ENCODE data around the gene USP49. TPM values are rescaled to one million over a fixed set of nuclear protein-coding genes. Genes with fewer than 3 reads are reported as not detected.

The USP49 gene
- total RNA-seq, 4 donors from 2014 or later, result 2.9 to 17.1 (median 4.1) TPM

DNA sequence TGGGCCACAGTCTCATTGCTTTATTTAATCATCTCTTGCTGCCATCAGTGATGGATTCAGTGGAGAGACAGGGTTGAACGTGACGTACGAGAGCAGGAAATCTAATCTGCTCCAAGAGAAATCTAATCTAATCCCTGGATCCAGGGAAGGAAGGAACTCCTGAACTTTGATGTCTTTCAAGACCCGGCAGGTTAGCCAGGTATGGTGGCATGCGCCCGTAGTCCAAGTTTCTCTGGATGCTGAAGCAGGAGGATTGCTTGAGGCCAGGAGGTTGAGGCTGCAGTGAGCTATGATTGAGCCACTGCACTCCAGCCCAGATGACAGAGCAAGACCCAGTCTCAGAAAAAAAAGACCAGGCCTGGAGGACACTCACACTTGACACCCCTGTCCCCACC is 136.5 kb downstream of the USP49 start:
- TF ChIP-seq POLR2A (IDR thresholded peaks at IDR 0.05) (no peak), EP300 (IDR thresholded peaks at IDR 0.05) (no peak), POLR2AphosphoS5 (IDR thresholded peaks at IDR 0.05) (no peak)
- TF ChIP-seq, protein P1, sequence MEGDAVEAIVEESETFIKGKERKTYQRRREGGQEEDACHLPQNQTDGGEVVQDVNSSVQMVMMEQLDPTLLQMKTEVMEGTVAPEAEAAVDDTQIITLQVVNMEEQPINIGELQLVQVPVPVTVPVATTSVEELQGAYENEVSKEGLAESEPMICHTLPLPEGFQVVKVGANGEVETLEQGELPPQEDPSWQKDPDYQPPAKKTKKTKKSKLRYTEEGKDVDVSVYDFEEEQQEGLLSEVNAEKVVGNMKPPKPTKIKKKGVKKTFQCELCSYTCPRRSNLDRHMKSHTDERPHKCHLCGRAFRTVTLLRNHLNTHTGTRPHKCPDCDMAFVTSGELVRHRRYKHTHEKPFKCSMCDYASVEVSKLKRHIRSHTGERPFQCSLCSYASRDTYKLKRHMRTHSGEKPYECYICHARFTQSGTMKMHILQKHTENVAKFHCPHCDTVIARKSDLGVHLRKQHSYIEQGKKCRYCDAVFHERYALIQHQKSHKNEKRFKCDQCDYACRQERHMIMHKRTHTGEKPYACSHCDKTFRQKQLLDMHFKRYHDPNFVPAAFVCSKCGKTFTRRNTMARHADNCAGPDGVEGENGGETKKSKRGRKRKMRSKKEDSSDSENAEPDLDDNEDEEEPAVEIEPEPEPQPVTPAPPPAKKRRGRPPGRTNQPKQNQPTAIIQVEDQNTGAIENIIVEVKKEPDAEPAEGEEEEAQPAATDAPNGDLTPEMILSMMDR (IDR thresholded peaks at IDR 0.05), result no peak
- no peaks in the 10 kb centered on the region for H3K36me3 ChIP-seq
- no peaks in the 10 kb centered on the region for H3K4me1 ChIP-seq
- WGBS, result 95% methylated on average over 6 of the region's 6 CpGs
- H3K27ac ChIP-seq, result no peak overlapping the region
- no peak for DNase-seq (ENCODE audit: low spot score in 2 of 2)
- peaks cover 4% of the 10 kb centered on the region for H3K27me3 ChIP-seq
- H3K4me3 ChIP-seq, result no peak overlapping the region
- H3K9me3 ChIP-seq, result no peaks in the 10 kb centered on the region

DNA sequence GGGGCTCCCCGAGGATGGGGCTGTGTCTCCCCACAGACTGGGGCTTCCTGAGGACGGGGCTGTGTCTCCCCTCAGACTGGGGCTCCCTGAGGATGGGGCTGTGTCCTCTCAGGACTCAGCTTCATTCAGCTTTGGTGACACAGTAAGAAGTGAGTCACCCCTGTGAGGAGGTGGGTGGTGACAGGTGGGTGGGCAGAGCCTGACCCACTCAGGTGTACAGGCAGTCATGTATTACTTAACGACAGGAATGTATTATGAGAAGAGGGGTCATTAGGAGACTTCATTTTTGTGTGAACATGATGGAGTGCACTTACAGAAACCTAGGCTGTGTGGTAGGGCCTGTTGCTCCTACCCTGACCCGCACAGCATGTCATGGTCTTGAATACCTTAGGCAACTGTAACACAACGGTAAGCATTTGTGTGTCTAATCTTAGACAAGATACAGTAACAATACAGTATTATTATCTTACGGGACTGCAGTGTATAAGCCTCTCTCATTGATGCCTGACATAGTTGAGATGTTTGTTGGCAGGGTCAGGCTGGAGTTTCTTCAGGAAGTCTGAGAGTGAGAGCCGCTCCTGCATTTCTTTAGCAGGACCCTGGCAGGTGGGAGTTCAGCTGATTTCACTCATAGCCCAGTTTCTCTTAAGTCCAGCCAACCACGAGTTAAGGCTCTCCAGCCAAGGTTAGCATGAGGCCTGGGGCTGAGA is 137.1 kb downstream of the USP49 start:
- Histone ChIP-seq H3K27me3 (peaks cover 4% of the 10 kb centered on the region), H3K36me3 (no peaks in the 10 kb centered on the region), H3K4me1 (no peaks in the 10 kb centered on the region), H3K4me3 (no peak overlapping the region), H3K9me3 (no peaks in the 10 kb centered on the region), H3K27ac (no peak overlapping the region)
- 82% methylated on average over 7 of the region's 8 CpGs for WGBS
- no peak for DNase-seq (ENCODE audit: low spot score in 2 of 2)
- TF ChIP-seq POLR2A (IDR thresholded peaks at IDR 0.05) (no peak), POLR2AphosphoS5 (IDR thresholded peaks at IDR 0.05) (no peak), EP300 (IDR thresholded peaks at IDR 0.05) (no peak)
- TF ChIP-seq, protein P1 (IDR thresholded peaks at IDR 0.05), result no peak

DNA sequence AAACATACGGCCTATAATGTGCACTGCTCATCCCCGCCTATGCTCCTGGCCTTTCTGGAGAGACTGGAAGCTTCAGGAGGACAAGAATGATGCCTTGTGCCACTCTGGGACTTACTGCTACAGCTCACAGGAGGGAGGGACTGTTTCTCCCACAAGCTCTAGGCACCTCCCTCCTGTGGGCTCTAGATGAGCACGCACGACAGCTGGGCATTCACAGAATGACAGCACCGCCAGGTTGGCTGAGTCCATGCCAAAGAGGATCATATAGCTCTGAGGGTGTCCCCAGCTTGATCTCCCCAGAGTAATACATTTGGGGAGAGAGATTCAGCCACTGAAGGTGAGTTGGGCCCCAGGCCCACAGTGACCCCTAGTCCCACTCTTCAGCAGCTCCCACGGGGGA is 137.9 kb downstream of the USP49 start:
- H3K4me1 ChIP-seq, result no peaks in the 10 kb centered on the region
- WGBS, result 86% methylated on average over 6 of the region's 6 CpGs
- H3K27me3 ChIP-seq, result peaks cover 4% of the 10 kb centered on the region
- TF ChIP-seq POLR2A (IDR thresholded peaks at IDR 0.05), result no peak
- TF ChIP-seq, protein P1 (IDR thresholded peaks at IDR 0.05), result no peak
- TF ChIP-seq POLR2AphosphoS5 (IDR thresholded peaks at IDR 0.05), result no peak
- no peak for TF ChIP-seq EP300 (IDR thresholded peaks at IDR 0.05)
- H3K9me3 ChIP-seq, result no peaks in the 10 kb centered on the region
- DNase-seq (ENCODE audit: low spot score in 2 of 2), result no peak
- no peaks in the 10 kb centered on the region for H3K36me3 ChIP-seq
- H3K27ac ChIP-seq, result no peak overlapping the region
- H3K4me3 ChIP-seq, result no peak overlapping the region

DNA sequence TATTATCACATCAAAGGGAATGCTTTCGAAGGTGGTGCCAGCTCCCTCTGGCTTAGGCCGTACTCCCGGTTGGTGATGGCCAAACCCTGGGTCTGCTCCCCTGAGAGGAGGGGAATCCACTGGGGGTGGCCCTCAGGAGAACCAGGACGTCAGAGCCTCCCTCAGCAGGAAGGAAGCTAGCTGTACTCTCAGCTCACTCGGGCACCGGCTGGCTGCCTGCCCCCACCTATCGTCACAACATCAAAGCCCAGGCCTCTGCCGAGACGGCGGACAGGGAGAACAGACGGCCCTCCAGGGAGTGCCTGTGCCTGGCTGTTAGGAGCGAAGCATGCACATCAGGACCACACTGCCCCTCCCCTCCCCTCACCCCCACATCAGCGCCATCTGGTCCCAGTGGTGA is 138.8 kb downstream of the USP49 start:
- DNase-seq (ENCODE audit: low spot score in 2 of 2), result no peak
- TF ChIP-seq, protein P1 (IDR thresholded peaks at IDR 0.05), result no peak
- TF ChIP-seq POLR2AphosphoS5 (IDR thresholded peaks at IDR 0.05), result no peak
- TF ChIP-seq EP300 (IDR thresholded peaks at IDR 0.05), result no peak
- TF ChIP-seq POLR2A (IDR thresholded peaks at IDR 0.05), result no peak
- Histone ChIP-seq H3K9me3 (no peaks in the 10 kb centered on the region), H3K4me1 (no peaks in the 10 kb centered on the region), H3K27me3 (peaks cover 4% of the 10 kb centered on the region), H3K36me3 (no peaks in the 10 kb centered on the region), H3K4me3 (no peak overlapping the region), H3K27ac (no peak overlapping the region)
- 62% methylated on average over 9 of the region's 13 CpGs for WGBS

DNA sequence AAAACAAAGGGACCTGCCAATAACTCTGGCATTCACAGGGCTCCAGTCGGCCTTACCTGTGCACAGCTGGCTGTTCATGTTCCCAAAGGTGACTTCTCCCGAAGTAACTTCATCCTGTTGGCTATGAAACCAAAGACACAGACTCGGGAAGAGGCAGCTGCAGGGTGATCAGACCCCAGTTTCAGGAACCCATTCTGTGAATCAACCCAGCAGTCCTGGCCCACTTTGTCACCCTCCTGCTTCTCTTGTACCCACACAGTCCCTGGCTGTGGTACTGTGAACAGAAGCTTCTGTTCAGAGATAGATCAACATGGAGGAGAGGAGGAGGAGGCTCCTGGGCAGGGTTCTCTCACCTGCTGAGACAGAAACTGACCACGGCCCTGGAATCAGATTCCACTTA is 139.3 kb downstream of the USP49 start:
- H3K36me3 ChIP-seq, result no peaks in the 10 kb centered on the region
- H3K4me3 ChIP-seq, result no peak overlapping the region
- DNase-seq (ENCODE audit: low spot score in 2 of 2), result no peak
- H3K27ac ChIP-seq, result no peak overlapping the region
- H3K27me3 ChIP-seq, result peaks cover 4% of the 10 kb centered on the region
- TF ChIP-seq EP300 (IDR thresholded peaks at IDR 0.05), result no peak
- no peak for TF ChIP-seq POLR2AphosphoS5 (IDR thresholded peaks at IDR 0.05)
- no peak for TF ChIP-seq POLR2A (IDR thresholded peaks at IDR 0.05)
- TF ChIP-seq, protein P1 (IDR thresholded peaks at IDR 0.05), result no peak
- 72% methylated on average over 4 of the region's 4 CpGs for WGBS
- H3K9me3 ChIP-seq, result no peaks in the 10 kb centered on the region
- no peaks in the 10 kb centered on the region for H3K4me1 ChIP-seq
